ENCODE results near the gene EPB41L2.
"Not testable (repeated sequence)": the region's sequence is repeated elsewhere in the genome, so short reads cannot be mapped to it uniquely, and the experiment has no call there.

Gene EPB41L2

DNA sequence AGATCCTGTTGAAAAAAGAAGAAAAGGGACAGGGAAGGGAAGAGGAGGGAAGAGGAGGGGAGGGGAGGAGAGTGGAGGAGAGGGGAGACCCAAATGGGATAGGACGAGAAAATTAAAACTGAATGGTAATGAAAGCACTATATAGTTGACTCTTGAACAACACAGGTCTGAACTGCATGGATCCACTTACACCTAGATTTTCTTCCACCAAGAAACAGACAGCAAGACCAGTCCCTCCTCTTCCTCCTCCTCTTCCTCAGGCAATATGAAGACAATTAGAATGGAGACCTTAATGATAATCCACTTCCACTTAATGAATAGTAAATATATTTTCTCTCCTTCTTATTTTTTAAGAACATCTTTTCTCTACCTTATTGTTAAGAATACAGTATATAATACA, 113.5 kb downstream of the EPB41L2 start:
- DNase-seq, result no peak

- no peak for DNase-seq
These were observed 115.6 kb downstream of the EPB41L2 start for GRCh38 chr6:130947464-130947863.

- no peak for DNase-seq
These were observed 117.0 kb downstream of the EPB41L2 start for GRCh38 chr6:130946076-130946475.

DNA sequence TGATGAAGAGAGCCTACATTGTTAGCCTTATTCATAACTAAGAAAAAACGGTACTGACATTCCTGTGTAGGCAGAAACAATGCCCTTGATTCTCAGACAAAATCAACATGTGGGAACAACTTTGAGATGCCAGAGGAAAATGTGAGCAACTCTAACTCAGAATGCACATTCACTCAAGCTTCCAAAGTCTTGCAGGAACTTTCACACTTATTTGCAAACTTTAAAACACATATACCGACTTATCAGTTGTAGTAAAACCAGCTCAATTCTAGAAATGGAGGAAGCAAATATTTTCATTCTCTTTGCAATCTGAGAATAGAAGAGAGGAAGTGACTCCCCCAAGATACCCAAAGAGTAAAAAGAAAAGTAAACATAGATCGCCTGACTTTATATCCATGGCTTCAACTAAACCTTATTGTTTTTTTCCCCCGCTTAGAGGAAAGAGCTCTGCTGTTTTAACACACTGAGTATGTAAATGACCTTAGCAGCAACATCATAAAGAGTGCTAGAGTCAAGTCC, 117.6 kb downstream of the EPB41L2 start:
- no peak for DNase-seq

DNA sequence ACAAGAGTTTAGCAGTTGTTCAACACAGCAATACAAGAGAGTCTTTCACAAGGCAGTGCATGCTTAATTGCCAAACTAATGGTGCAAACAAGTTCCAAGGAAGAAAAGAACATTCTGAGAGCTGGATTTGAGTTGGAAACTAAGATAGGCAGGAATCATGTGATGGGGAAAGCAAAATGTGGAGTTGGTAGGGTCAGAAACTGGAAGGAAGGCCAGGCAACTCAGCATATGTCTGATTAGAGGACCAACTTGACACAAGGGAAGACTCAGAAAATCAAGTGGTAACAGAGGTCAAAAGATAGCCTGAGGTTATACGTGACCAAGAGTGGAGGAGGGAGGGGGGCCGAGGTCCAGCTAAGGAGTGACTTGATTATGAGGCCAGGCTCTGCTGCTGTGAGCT, 118.6 kb downstream of the EPB41L2 start:
- peak in 3 of 56 donors; percentile 21 to 25 (median 22) for DNase-seq

GRCh38 chr6:130943738-130944137, 119.3 kb downstream of the EPB41L2 start:
- DNase-seq, result peak in 7 of 56 donors; percentile 6 to 37 (median 13)

DNA sequence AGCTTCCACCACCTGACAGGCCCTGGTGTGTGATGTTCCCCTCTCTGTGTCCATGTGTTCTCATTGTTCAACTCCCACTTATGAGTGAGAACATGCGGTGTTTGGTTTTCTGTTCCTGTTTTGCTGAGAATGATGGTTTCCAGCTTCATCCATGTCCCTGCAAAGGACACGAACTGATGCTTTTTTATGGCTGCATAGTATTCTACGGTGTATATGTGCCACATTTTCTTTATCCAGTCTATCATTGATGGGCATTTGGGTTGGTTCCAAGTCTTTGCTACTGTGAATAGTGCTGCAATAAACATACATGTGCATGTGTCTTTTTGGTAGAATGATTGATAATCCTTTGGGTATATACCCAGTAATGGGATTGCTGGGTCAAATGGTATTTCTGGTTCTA, 120.3 kb downstream of the EPB41L2 start:
- not testable (repeated sequence) for DNase-seq

DNA sequence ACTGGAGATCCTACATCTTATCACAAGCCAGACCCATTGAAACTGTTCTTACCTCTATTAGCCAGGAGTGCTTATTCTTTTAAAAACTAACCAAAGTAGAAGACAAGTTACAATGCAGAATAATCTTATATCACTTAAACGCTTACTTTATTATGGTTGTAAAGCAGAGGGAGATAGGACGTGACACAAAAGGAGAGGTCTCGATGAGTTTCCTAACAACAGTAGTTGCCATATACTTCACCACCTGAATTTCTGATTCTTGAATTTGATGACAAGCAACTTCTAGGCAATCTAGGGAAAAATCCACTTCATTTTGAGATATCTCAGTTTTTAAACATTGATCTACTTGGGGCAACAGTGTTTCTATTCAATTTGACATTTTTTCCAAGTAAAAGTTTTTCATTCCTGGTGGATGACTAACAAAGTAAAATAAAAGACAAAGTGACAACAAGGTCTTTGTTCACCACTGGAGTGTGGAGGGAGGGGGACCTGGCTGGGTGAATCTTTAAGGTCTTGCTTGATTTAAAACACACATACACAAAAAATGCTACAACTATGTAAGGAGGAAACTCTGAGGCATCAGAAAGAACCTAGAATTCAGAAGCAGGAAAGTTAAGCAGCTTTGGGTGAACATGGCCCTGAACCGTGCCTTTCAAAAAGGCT, 125.0 kb downstream of the EPB41L2 start:
- peak in 1 of 56 donors; percentile 8 for DNase-seq

GRCh38 chr6:130936933-130937332, 126.1 kb downstream of the EPB41L2 start:
- no peak for DNase-seq

DNA sequence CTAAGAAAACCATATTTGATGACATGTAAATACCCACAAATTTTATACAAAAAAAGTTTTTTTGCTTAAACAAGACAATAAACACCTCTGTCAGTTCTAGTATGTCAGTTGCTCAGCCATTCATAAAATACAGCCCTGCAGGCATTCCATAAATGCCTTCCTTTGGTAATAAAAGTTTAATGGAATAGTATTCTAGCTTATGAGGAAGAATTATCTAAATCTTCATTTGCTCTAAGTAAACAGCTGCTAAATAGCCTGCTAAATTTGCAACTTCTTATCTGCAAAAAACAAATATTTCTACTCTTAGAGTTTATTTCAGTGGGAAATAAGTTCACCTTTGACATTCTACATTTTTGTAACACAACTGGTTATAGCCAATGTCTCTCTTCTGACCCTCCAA, 127.1 kb downstream of the EPB41L2 start:
- no peak for DNase-seq

- DNase-seq, result no peak
These were observed 128.0 kb downstream of the EPB41L2 start for GRCh38 chr6:130934848-130935585.

DNA sequence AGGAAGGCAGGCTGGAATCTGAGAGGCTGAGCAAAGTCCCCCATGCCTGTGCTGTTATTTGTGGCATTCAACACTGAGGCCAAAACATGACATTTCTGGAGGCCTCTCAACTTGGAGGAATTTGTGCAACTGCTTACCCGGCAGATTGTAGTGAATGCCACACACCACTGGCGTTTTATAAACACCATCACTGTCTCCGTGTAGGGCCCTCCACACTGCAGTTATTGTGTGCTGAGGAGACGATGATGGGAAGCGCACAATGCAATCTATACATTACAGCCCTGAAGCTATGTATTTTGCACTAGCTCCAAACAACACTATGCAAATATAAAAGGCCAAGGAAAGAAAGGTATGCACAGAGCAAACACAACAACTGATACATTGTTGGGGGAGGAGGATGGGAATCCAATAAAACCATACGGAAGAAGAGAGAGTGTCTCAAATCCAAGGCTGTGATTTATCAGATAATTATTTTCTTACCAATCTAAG, 129.3 kb downstream of the EPB41L2 start:
- peak in 11 of 56 donors; percentile 9 to 45 (median 39) for DNase-seq

DNA sequence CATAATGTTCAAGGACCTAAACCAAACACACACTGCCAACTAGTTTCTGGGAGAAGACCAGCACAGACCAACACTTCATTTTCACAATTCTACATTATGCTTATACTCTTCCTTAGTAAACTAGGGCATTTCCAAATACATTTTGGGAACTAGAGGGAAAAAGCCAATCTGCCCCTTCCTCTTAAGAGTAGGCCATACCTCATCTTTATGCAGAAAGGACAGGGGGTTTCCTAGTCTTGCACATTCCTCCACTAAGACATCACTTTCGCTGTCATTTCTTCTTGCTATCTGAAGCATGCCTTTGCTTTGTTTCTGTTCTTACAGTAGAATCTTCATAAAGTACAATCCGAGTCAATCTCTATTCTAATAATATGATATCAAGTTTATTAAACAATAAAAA, 130.1 kb downstream of the EPB41L2 start:
- DNase-seq, result no peak

- DNase-seq, result no peak
These were observed 130.6 kb downstream of the EPB41L2 start for GRCh38 chr6:130932438-130932837.

DNA sequence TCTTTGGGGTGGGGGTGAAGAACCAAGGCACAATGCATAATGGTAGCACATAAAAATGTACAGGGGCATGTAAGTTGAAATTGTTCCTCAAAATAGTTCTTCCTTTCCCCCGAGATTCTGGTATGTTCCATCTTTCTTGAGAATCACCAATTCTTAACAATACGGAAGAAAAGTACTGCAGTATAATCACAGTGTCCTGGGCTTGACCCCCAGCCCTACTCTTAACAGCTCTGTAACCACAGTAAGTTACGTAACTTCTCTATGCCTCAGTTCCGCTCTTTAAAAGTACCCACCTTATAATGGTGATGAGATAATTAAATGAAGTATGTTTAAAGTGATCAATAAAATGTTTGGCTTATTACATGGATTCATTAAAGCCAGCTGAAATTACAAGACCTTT, 131.4 kb downstream of the EPB41L2 start:
- DNase-seq, result no peak

DNA sequence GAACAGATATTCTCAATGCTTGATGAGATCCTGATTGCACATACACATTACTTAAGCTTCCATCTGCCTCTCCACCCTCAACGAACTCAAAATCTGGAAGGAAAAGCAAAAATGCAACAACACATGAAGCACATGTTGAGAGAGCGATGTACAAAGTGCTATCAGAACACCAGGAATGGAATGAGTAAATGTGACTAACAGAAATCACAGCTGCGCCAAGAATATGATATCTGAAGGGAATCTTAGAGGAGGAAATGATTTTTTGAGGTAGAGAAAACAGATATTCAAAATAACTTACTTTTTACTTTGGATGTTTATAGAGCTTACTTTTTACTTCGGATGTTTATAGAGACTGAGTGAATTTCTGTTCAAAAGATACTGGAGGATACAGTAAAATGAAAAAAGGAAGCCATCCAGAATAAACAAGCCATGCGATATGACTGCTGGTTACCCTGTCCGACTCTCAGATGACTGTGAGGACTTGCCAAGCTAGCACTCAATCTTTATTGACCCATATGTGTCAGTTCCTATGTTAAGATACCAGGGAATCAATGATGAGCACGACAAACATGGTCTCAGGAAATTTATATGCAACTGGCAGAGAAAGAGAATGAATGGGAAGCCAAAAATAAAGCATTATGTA, 133.9 kb downstream of the EPB41L2 start:
- DNase-seq, result no peak

GRCh38 chr6:130928158-130928912, 134.7 kb downstream of the EPB41L2 start:
- DNase-seq, result peak in 4 of 56 donors; percentile 19 to 56 (median 32)

GRCh38 chr6:130927305-130927704, 135.7 kb downstream of the EPB41L2 start:
- DNase-seq, result no peak

DNA sequence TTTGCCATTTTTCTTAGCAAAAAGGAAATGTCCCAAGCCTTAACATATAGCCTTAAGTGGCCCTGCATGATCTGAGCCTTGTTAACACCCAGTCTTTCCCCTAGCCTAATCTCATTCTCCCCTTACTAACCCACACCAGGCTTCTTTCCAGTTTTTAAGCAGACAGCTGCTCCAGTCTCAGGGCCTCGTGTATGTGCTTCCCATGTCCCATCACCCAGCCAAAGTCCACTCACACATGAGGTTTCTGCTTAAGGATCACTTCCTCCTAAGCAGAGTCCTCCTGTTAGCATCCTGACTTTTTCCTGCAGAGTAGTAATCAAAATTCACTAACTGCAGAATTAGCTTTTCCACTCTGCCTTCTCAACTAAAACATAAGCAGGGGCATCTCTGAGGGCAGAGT, 139.7 kb downstream of the EPB41L2 start:
- DNase-seq, result no peak

DNA sequence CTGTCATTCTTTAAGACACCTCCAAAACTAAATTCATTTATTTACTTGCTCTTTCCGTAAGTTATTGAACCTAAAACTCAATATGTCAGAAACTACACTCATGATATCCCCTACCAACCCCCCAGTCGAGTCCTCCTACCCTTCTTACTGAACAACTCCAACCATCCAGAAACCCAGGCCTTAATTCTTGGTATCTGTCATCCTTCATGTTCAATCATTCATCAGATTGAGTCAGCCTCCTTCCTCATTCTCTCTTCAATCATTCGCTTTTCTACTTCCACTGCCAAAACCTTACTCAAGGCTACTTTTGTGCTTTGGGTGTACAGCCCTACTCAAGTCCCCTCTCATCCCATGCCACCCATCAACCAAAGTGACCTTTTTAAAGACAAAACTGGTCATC, 140.1 kb downstream of the EPB41L2 start:
- DNase-seq, result no peak

- no peak for DNase-seq
These were observed 142.1 kb downstream of the EPB41L2 start for GRCh38 chr6:130920969-130921368.
